HCT116 (cell line): ENCODE results near the gene F2RL1. TPM values are rescaled to one million over a fixed set of nuclear protein-coding genes. Genes with fewer than 3 reads are reported as not detected.
A peak's percentile ranks its signal among the peaks of the same experiment; 100 is the strongest.

Experiments
- ATAC-seq: fragments of 200-7000 bp; cut with Tn5 transposase; 2 replicates; pipeline ENCODE4 v1.9.1; 2020; ENCODE audit warnings: mild to moderate bottlenecking, moderate library complexity
- BruUV-seq: library from RNA; stranded (reverse); fragments of 400-500 nt; replicated peaks from 2 replicates; lab custom pipeline; 2021; lab: Mats Ljungman, UMichigan
- CTCF ChIA-PET: fragments of 300-600 bp; sonication (Branson Sonifier 250); formaldehyde crosslinking; loops from one replicate; lab custom pipeline; 2021; ENCODE audit warnings: antibody characterized with exemption; lab: Charles Lee
- POLR2A ChIA-PET: fragments of 300-600, 350-600 bp; sonication (Branson Sonifier 250); formaldehyde crosslinking; loops from one replicate; lab custom pipeline; 2021; ENCODE audit warnings: antibody characterized with exemption; lab: Charles Lee
- RAD21 ChIA-PET, 2 experiments: fragments of 300-600 bp; sonication (Branson Sonifier 250); formaldehyde crosslinking; loops; one replicate each; lab custom pipeline; 2023; ENCODE audit warnings: low total read pairs in 2 of 2; ENCODE audit not compliant: uncharacterized antibody in 2 of 2, unreplicated experiment in 2 of 2, low non-redundant PET in 1 of 2; lab: Charles Lee
- DNase-seq: peaks from one replicate; pipeline ENCODE4 v3.0.0-alpha.2; 2010; ENCODE audit warnings: low read depth, low spot score
- H2AFZ ChIP-seq: fragments of 200-600 bp; shearing (Covaris generic), sonication (generic); 2 replicates; pipeline ENCODE4 v1.6.1; 2017; ENCODE audit warnings: low read depth, mixed run types, mixed read lengths, antibody characterized with exemption, low read length; ENCODE audit not compliant: poor library complexity, severe bottlenecking
- H3K27ac ChIP-seq: 2 replicates; pipeline ENCODE4 v1.5.1; 2012; ENCODE audit warnings: low read depth, low read length
- H3K27me3 ChIP-seq: fragments of 200-600 bp; sonication (generic); 2 replicates; pipeline ENCODE4 v1.6.1; 2016; ENCODE audit warnings: mixed run types, low read length, mixed read lengths; ENCODE audit not compliant: insufficient read depth
- H3K36me3 ChIP-seq, 2 experiments: fragments of 200-500 bp in 1 of 2; fragments of 200-600 bp in 1 of 2; sonication (Bioruptor generic) in 1 of 2; sonication (generic) in 1 of 2; 2 replicates each; pipeline versions ENCODE4 v1.5.1 to v1.6.1; 2014 to 2016; ENCODE audit warnings: low read length in 2 of 2, inconsistent platforms in 1 of 2, mixed read lengths in 1 of 2, mixed run types in 1 of 2; ENCODE audit not compliant: insufficient read depth in 2 of 2, control insufficient read depth in 1 of 2
- H3K4me1 ChIP-seq, 2 experiments: fragments of 200-600 bp in 1 of 2; sonication (generic) in 1 of 2; 2 replicates each; pipeline versions ENCODE4 v1.5.1 to v1.6.1; 2012 to 2017; ENCODE audit warnings: low read length in 2 of 2, inconsistent platforms in 1 of 2, mild to moderate bottlenecking in 1 of 2, mixed read lengths in 1 of 2, mixed run types in 1 of 2, moderate library complexity in 1 of 2; ENCODE audit not compliant: insufficient read depth in 2 of 2, control insufficient read depth in 1 of 2
- H3K4me2 ChIP-seq: fragments of 200-600 bp; sonication (generic); 2 replicates; pipeline ENCODE4 v1.6.1; 2017; ENCODE audit warnings: mixed run types, low read length, mixed read lengths
- H3K4me3 ChIP-seq, 2 experiments: fragments of 200-600 bp in 1 of 2; sonication (generic) in 1 of 2; replicated peaks in 1 of 2; 2 replicates each; pipeline ENCODE4 v1.5.1; 2011 to 2016; ENCODE audit warnings: low read length in 2 of 2, control low read depth in 1 of 2, low read depth in 1 of 2, mild to moderate bottlenecking in 1 of 2, mixed read lengths in 1 of 2, mixed run types in 1 of 2
- H3K79me2 ChIP-seq: fragments of 200-600 bp; sonication (generic); 2 replicates; pipeline ENCODE4 v1.6.1; 2017; ENCODE audit warnings: mild to moderate bottlenecking, mixed run types, low read length, moderate library complexity, mixed read lengths; ENCODE audit not compliant: insufficient read depth
- H3K9ac ChIP-seq: fragments of 200-600 bp; sonication (generic); 2 replicates; pipeline ENCODE4 v1.6.1; 2016; ENCODE audit warnings: low read length, mixed read lengths
- H3K9me2 ChIP-seq: fragments of 200-600 bp; sonication (generic), shearing (Covaris generic); 2 replicates; pipeline ENCODE4 v1.6.1; 2017; ENCODE audit warnings: mixed run types, mild to moderate bottlenecking, moderate library complexity; ENCODE audit not compliant: insufficient read depth
- H3K9me3 ChIP-seq, 2 experiments: fragments of 200-500 bp in 1 of 2; fragments of 200-600 bp in 1 of 2; sonication (Bioruptor generic) in 1 of 2; sonication (generic) in 1 of 2; 2 replicates each; pipeline ENCODE4 v1.6.1; 2014 to 2017; ENCODE audit warnings: low read length in 2 of 2, mixed read lengths in 2 of 2, inconsistent platforms in 1 of 2, low read depth in 1 of 2, mild to moderate bottlenecking in 1 of 2, mixed run types in 1 of 2, moderate library complexity in 1 of 2; ENCODE audit not compliant: control insufficient read depth in 1 of 2, insufficient read depth in 1 of 2
- H4K20me1 ChIP-seq: fragments of 200-600 bp; sonication (generic), shearing (Covaris generic); 2 replicates; pipeline ENCODE4 v1.6.1; 2017; ENCODE audit warnings: mixed run types, mild to moderate bottlenecking, moderate library complexity; ENCODE audit not compliant: insufficient read depth
- CBX3 ChIP-seq: IDR thresholded peaks from 2 replicates; pipeline ENCODE4 v1.6.1; 2012; ENCODE audit warnings: low read depth
- CEBPB ChIP-seq: IDR thresholded peaks from 2 replicates; pipeline ENCODE4 v1.6.1; 2012; ENCODE audit warnings: low read depth
- CTCF ChIP-seq, 3 experiments: fragments of 200-600 bp in 1 of 3; sonication (generic) in 1 of 3; IDR thresholded peaks in 2 of 3; conservative IDR thresholded peaks in 1 of 3; 2 replicates each; pipeline ENCODE4 v1.5.1; 2012 to 2017; ENCODE audit warnings: low read depth in 2 of 3, low read length in 2 of 3, antibody characterized with exemption in 1 of 3, borderline replicate concordance in 1 of 3, control low read depth in 1 of 3, mild to moderate bottlenecking in 1 of 3, mixed read lengths in 1 of 3, mixed run types in 1 of 3, moderate library complexity in 1 of 3; ENCODE audit not compliant: insufficient read depth in 1 of 3
- EGR1 ChIP-seq: IDR thresholded peaks from 2 replicates; pipeline ENCODE4 v1.6.1; 2012; ENCODE audit warnings: low read depth
- ELF1 ChIP-seq: IDR thresholded peaks from 2 replicates; pipeline ENCODE4 v1.6.1; 2012; ENCODE audit warnings: low read depth, borderline replicate concordance
- EZH2 ChIP-seq: fragments of 200-600 bp; sonication (generic); IDR thresholded peaks from 2 replicates; pipeline ENCODE4 v1.6.1; 2017; ENCODE audit warnings: antibody characterized with exemption, mixed run types
- EZH2phosphoT487 ChIP-seq: fragments of 200-600 bp; IDR thresholded peaks from 2 replicates; pipeline ENCODE4 v1.6.1; 2018; ENCODE audit warnings: antibody characterized with exemption, borderline replicate concordance
- FOSL1 ChIP-seq: IDR thresholded peaks from 2 replicates; pipeline ENCODE4 v1.6.1; 2012; ENCODE audit warnings: low read depth
- MAX ChIP-seq: IDR thresholded peaks from 2 replicates; pipeline ENCODE4 v1.6.1; 2012
- POLR2A ChIP-seq: IDR thresholded peaks from 2 replicates; pipeline ENCODE4 v1.7.0; 2011; ENCODE audit warnings: borderline replicate concordance; ENCODE audit not compliant: insufficient read depth, insufficient read length; ENCODE audit errors: extremely low read depth
- RAD21 ChIP-seq: IDR thresholded peaks from 2 replicates; pipeline ENCODE4 v1.6.1; 2012; ENCODE audit warnings: low read depth, mild to moderate bottlenecking
- REST ChIP-seq: IDR thresholded peaks from 2 replicates; pipeline ENCODE4 v1.6.1; 2012; ENCODE audit warnings: low read depth
- SIN3A ChIP-seq: IDR thresholded peaks from 2 replicates; pipeline ENCODE4 v1.6.1; 2012; ENCODE audit warnings: low read depth
- SP1 ChIP-seq: IDR thresholded peaks from 2 replicates; pipeline ENCODE4 v1.6.1; 2012; ENCODE audit warnings: low read depth
- SRF ChIP-seq: IDR thresholded peaks from 2 replicates; pipeline ENCODE4 v1.6.1; 2012; ENCODE audit warnings: low read depth
- TCF7L2 ChIP-seq: IDR thresholded peaks from 2 replicates; pipeline ENCODE4 v1.7.0; 2011; ENCODE audit warnings: borderline replicate concordance, inconsistent platforms; ENCODE audit not compliant: insufficient read depth, insufficient read length; ENCODE audit errors: extremely low read depth
- YY1 ChIP-seq: IDR thresholded peaks from 2 replicates; pipeline ENCODE4 v1.6.1; 2011; ENCODE audit warnings: low read length, low read depth, moderate library complexity, mild to moderate bottlenecking; ENCODE audit not compliant: insufficient replicate concordance; ENCODE audit errors: extremely low read depth
- ZBTB33 ChIP-seq: IDR thresholded peaks from 2 replicates; pipeline ENCODE4 v1.6.1; 2011; ENCODE audit warnings: mild to moderate bottlenecking, low read length, moderate library complexity; ENCODE audit not compliant: insufficient replicate concordance; ENCODE audit errors: extremely low read depth
- ZFX ChIP-seq: fragments of 450-650 bp; IDR thresholded peaks from 2 replicates; pipeline ENCODE4 v1.6.1; 2017
- ZNF274 ChIP-seq: fragments of 200-500 bp; sonication (Bioruptor generic); IDR thresholded peaks from 2 replicates; pipeline ENCODE4 v1.6.1; 2014; ENCODE audit warnings: mild to moderate bottlenecking, low read depth, low read length, inconsistent platforms
- intact Hi-C: fragments of 100-400 bp; cut with micrococcal nuclease; formaldehyde crosslinking; loops from 2 replicates; pipeline ENCODE4 v1.10.0; 2022
- total RNA-seq: library from RNA; stranded (reverse); gene quantifications from one replicate; pipeline ENCODE4 v1.2.1, GENCODE V29; 2021; ENCODE audit not compliant: unreplicated experiment

F2RL1 gene
- total RNA-seq, 1 experiment from 2014 or later, result 119 TPM

GRCh38 chr5:76801159-76801802 is 17.5 kb upstream of the F2RL1 start:
- no TSS peak for BruUV-seq
- H3K4me1 ChIP-seq, result peaks cover 39 to 75% of the 10 kb centered on the region in 2 experiments
- no peaks in the 10 kb centered on the region for H4K20me1 ChIP-seq
- peak overlapping the region; percentile 60 for H2AFZ ChIP-seq
- intact Hi-C loops, result no loop called here
- no peaks in the 10 kb centered on the region for H3K79me2 ChIP-seq
- H3K4me3 ChIP-seq, result no peak overlapping the region
- RAD21 ChIA-PET, result no interaction called here
- H3K27me3 ChIP-seq, result no peaks in the 10 kb centered on the region
- peak overlapping the region; percentile 3 for H3K9ac ChIP-seq
- no peaks in the 10 kb centered on the region for H3K36me3 ChIP-seq
- DNase-seq (peak; percentile 59), ATAC-seq (no peak)
- H3K9me3 ChIP-seq, result no peaks in the 10 kb centered on the region
- CTCF ChIA-PET, result no interaction called here
- H3K9me2 ChIP-seq, result no peaks in the 10 kb centered on the region
- POLR2A ChIA-PET, result interaction anchor here (0.8 to 1.4 kb wide), 3 partner anchors 10 to 62 kb away, joined by 3 to 10 read pairs (median 3); partner anchors contain the start of gene F2RL1
- H3K27ac ChIP-seq, result peak overlapping the region; percentile 21; the same call in 1 of the 2 replicates
- peak overlapping the region; percentile 49 for H3K4me2 ChIP-seq
- TF ChIP-seq ZBTB33, result no peak
- TF ChIP-seq ELF1, result no peak
- no peak; the same call in 1 of the 2 replicates for TF ChIP-seq ZFX
- peak; percentile 50 for TF ChIP-seq TCF7L2
- no peak for TF ChIP-seq EGR1
- no peak for TF ChIP-seq CTCF (IDR thresholded peaks at IDR 0.05 in 2 of 3, conservative IDR thresholded peaks at IDR 0.05 in 1 of 3; ENCODE audit: borderline replicate concordance in 1 of 3, insufficient read depth in 1 of 3, low read depth in 2 of 3, low read length in 2 of 3)
- peak; percentile 57; the same call in 1 of the 2 replicates for TF ChIP-seq CEBPB
- peak; percentile 44; the same call in 1 of the 2 replicates for TF ChIP-seq SP1
- TF ChIP-seq SRF, result no peak
- TF ChIP-seq ZNF274, result no peak
- TF ChIP-seq REST, result no peak
- no peak for TF ChIP-seq MAX
- no peak for TF ChIP-seq CBX3
- TF ChIP-seq EZH2, result no peak
- no peak for TF ChIP-seq POLR2A
- no peak for TF ChIP-seq SIN3A
- TF ChIP-seq EZH2phosphoT487, result no peak
- TF ChIP-seq YY1, result no peak
- TF ChIP-seq FOSL1, result no peak
- TF ChIP-seq RAD21, result no peak
